Stimulated activated CD8-positive, alpha-beta memory T cell treated with anti-CD3 and anti-CD28 coated beads, Interleukin-4, amount 100 ng/mL, for 4 hours (primary cell): ENCODE data around the gene DRG1.
"Not testable (repeated sequence)": the region's sequence is repeated elsewhere in the genome, so short reads cannot be mapped to it uniquely, and the experiment has no call there.

Source experiments
- DNase-seq, 2 donors: peaks; one replicate each; pipeline ENCODE4 v3.0.0-alpha.2; 2020; ENCODE audit warnings: low read depth in 2 of 2, low spot score in 1 of 2

Gene DRG1

GRCh38 chr22:31442768-31443489, 43.5 kb downstream of the DRG1 start:
- no peak for DNase-seq

- DNase-seq = no peak
These were observed 44.1 kb downstream of the DRG1 start for GRCh38 chr22:31443516-31443915.

DNA sequence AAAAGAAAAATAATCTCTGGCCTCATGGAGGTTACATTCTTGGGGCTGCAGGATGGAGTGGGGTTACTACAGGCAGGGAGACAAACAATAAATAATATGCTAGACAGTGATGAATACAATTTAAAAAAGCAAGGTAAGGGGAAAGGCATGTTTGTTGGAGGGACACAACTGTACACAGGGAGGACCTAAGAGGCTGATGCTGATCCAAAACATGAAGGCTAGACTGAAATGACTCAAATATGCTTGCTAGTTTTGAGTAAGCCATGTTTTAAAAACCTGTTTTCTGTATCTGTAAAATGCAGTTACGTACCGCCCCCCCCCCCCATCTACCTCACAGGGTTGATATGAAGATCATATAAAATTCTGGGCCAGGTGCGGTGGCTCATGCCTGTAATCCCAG, 46.2 kb downstream of the DRG1 start:
- DNase-seq = no peak

- no peak for DNase-seq
These were observed 46.8 kb downstream of the DRG1 start for GRCh38 chr22:31446208-31446607.

DNA sequence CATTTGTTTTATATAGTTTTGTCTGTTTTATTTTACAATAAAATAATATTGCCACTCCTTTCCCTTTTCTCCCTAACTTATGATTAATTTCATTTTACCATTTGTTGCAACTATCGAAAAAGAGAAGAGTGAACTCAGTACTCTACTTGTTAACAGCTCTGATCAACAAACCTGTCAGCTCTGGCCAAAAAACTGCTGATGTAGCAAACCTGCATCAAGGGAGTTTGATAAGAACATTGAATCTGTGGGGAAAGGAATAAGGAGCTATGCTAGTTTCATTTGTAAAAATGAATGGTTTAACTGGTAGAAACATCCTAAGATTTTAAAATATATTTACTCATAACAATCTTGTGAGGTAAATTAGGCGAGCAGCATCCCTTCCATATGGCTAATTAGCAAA, 47.4 kb downstream of the DRG1 start:
- no peak for DNase-seq

DNA sequence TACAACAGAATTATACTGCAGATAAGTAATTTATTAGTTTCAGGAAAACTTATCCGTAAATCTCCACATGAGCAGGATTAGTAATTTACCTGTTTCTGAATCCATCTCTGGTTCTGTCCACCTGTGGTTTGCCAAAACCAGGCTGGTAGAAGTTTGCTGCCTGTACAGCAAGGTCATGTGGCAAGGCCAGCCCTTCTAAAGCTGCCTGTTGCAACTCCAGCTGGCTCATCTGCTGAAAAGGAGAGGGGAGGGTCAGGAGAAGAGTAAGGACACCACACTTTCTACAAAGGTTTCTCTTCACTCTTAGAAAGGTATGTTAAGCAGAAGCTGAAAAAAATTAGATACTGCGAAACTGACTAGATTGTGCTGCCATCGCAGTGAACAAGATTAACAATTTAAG, 47.9 kb downstream of the DRG1 start:
- DNase-seq = no peak

DNA sequence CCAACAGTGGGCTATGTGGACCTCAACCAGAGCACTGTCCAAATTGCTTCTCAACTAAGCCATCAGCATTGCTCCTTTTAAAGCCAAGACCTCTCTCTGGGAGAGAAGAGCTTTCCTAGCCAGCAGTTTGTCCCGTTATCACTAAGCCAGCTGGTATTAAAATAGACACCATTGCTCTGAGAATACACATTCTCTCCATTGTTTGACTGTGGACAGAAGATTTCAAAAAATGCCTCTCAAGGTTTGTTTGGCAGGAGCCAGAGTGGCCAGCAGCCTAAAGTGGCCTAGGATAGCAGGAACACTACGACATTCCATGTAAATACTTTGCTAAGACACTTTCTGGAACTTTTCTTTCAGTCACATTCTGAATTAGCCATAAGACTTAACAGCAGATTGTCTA, 49.0 kb downstream of the DRG1 start:
- no peak for DNase-seq

- no peak for DNase-seq
These were observed 50.1 kb downstream of the DRG1 start for GRCh38 chr22:31449506-31449905.

DNA sequence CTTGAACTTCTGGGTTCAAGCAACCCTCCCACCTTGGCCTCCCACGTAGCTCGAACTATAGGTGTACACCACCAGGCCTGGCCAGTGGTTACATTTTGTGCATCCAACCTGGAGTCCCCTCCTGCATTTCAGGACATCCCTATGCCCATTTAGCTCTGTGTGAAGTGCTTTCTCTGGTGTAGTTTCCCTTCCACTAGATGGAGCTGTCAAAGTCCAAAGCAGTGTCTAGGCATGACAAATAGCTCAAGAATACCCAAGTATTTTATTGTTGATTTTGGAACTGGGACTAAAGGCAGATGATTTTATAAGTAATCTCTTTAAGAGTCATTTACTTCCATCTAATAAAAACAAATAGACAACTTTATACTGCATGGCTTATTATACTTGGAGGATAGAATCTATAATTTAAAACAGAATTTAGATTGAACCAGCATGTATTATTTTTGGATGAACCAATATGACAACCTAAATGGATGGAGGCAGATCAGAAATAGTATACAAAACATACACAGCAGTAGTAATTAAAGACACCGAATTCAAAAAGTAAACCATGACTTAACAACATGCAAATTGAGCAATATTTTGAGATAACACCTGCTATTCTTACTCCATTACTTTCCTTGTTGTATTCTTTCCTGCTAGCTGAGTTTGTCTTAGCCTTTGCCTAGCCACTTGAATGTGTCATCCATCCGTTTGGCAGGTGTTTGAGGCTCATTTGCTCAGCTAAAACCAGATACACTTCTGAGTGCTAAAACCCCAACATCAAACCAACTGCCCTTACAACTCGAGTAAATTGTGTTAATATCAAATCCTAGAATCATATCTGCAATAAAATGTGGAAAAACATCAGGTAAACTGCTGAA, 52.5 kb downstream of the DRG1 start:
- DNase-seq = no peak

GRCh38 chr22:31461699-31462098, 62.3 kb downstream of the DRG1 start:
- DNase-seq = no peak

DNA sequence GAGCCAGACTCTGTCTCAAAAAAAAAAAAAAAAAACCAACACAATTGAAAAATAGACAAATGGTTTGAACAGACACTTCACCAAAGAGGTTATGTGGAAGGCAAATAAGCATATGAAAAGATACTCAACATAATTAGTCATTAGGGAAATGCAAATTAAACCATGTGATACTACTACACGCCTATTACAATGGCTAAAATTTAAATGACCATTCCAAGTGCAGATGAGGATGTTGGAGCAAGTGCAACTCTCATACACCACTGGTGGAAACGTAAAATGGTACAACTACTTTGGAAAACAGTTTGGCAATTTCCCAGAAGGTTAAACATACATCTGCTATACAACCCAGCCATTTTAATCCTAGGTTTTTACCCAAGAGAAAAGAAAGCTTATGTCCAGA, 65.9 kb downstream of the DRG1 start:
- DNase-seq = no peak

- DNase-seq = no peak
These were observed 75.3 kb downstream of the DRG1 start for GRCh38 chr22:31474743-31475142.

- no peak for DNase-seq
These were observed 76.4 kb downstream of the DRG1 start for GRCh38 chr22:31475800-31476199.

GRCh38 chr22:31477329-31477728, 77.9 kb downstream of the DRG1 start:
- no peak for DNase-seq

DNA sequence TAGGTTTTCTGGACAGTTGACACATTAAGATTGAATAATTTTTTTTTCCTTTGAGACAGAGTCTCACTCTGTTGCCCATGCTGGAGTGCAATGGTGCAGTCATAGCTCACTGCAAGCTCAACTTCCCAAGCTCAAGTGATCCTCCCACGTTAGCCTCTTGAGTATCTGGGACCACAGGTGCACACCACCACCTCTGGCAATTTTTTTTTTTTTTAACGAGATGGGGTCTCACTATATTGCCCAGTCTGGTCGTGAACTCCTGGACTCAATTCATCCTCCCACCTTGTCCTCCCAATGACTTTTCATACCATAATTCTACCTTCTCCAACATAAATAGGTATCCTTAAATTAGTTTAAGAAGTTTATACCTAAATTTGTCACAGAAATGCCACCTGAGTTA, 81.7 kb downstream of the DRG1 start:
- no peak for DNase-seq

DNA sequence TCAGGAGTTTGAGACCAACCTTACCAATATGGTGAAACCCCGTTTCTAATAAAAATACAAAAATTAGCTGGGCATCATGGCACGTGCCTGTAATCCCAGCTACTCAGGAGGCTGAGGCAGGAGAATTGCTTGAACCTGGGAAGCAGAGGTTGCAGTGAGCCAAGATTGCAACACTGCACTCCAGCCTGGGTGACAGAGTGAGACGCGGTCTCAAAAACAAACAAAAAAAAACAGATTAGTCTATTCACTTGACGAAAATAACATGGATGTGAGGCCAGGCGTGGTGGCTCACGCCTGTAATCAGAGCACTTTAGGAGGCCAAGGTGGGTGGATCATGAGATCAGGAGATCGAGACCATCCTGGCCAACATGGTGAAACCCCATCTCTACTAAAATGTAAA, 83.1 kb downstream of the DRG1 start:
- DNase-seq = not testable (repeated sequence)
